Neural cell (in vitro differentiated cells): ENCODE results near the gene ADAR.

Source experiments
- EZH2 ChIP-seq: fragments of 200-600, 300-800 bp; shearing (Covaris generic), sonication (generic); IDR thresholded peaks from 2 replicates; pipeline ENCODE4 v1.6.1; 2014; ENCODE audit warnings: antibody characterized with exemption, low read length, borderline replicate concordance, mild to moderate bottlenecking; ENCODE audit not compliant: insufficient read depth, poor library complexity, severe bottlenecking
- POLR2AphosphoS5 ChIP-seq: IDR thresholded peaks from 2 replicates; pipeline ENCODE4 v1.6.1; 2012
- SMC3 ChIP-seq: fragments of 450-650 bp; conservative IDR thresholded peaks from 2 replicates; pipeline ENCODE4 v1.6.1; 2014; ENCODE audit warnings: antibody characterized with exemption, mild to moderate bottlenecking, moderate library complexity; ENCODE audit not compliant: poor library complexity
- TAF1 ChIP-seq: IDR thresholded peaks from 2 replicates; pipeline ENCODE4 v1.6.1; 2012; ENCODE audit warnings: low read depth
- TF ChIP-seq, protein P1 (sequence below): fragments of 450-650 bp; IDR thresholded peaks from 2 replicates; pipeline ENCODE4 v1.5.1; 2014; ENCODE audit warnings: antibody characterized with exemption, mild to moderate bottlenecking, moderate library complexity; ENCODE audit not compliant: poor library complexity, severe bottlenecking
- TF ChIP-seq, protein P2 (sequence below): IDR thresholded peaks from 2 replicates; pipeline ENCODE4 v1.6.1; 2012; ENCODE audit warnings: borderline replicate concordance

DNA sequence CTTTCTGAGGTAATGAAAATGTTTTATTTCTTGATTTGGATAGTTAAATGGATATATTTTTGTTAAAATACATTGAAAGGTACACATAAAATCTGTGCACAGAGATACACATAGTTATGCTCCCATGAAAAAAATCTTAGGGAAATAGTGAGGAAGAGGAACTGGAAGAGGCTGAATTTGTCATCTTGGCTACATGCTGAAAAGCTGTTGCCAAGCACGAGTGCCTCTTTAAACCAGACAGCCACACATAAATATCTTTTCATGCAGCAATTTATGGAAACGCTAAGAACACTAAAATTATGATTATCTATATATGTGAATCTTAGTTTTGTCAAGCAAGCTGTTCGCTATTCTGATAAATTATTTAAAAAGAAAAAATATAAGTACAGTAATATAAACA is 12.8 kb upstream of the ADAR start:
- TF ChIP-seq, protein P1, sequence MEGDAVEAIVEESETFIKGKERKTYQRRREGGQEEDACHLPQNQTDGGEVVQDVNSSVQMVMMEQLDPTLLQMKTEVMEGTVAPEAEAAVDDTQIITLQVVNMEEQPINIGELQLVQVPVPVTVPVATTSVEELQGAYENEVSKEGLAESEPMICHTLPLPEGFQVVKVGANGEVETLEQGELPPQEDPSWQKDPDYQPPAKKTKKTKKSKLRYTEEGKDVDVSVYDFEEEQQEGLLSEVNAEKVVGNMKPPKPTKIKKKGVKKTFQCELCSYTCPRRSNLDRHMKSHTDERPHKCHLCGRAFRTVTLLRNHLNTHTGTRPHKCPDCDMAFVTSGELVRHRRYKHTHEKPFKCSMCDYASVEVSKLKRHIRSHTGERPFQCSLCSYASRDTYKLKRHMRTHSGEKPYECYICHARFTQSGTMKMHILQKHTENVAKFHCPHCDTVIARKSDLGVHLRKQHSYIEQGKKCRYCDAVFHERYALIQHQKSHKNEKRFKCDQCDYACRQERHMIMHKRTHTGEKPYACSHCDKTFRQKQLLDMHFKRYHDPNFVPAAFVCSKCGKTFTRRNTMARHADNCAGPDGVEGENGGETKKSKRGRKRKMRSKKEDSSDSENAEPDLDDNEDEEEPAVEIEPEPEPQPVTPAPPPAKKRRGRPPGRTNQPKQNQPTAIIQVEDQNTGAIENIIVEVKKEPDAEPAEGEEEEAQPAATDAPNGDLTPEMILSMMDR = no peak
- TF ChIP-seq POLR2AphosphoS5 (no peak), EZH2 (no peak), SMC3 (no peak), TAF1 (no peak)
- TF ChIP-seq, protein P2, sequence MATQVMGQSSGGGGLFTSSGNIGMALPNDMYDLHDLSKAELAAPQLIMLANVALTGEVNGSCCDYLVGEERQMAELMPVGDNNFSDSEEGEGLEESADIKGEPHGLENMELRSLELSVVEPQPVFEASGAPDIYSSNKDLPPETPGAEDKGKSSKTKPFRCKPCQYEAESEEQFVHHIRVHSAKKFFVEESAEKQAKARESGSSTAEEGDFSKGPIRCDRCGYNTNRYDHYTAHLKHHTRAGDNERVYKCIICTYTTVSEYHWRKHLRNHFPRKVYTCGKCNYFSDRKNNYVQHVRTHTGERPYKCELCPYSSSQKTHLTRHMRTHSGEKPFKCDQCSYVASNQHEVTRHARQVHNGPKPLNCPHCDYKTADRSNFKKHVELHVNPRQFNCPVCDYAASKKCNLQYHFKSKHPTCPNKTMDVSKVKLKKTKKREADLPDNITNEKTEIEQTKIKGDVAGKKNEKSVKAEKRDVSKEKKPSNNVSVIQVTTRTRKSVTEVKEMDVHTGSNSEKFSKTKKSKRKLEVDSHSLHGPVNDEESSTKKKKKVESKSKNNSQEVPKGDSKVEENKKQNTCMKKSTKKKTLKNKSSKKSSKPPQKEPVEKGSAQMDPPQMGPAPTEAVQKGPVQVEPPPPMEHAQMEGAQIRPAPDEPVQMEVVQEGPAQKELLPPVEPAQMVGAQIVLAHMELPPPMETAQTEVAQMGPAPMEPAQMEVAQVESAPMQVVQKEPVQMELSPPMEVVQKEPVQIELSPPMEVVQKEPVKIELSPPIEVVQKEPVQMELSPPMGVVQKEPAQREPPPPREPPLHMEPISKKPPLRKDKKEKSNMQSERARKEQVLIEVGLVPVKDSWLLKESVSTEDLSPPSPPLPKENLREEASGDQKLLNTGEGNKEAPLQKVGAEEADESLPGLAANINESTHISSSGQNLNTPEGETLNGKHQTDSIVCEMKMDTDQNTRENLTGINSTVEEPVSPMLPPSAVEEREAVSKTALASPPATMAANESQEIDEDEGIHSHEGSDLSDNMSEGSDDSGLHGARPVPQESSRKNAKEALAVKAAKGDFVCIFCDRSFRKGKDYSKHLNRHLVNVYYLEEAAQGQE = no peak
